Smooth muscle cell (in vitro differentiated cells): ENCODE data around the gene COG5. TPM values are rescaled to one million over a fixed set of nuclear protein-coding genes. Genes with fewer than 3 reads are reported as not detected.
A peak's percentile ranks its signal among the peaks of the same experiment; 100 is the strongest.

Experiments
- DNase-seq: peaks from one replicate; lab custom pipeline; 2025; ENCODE audit not compliant: unreplicated experiment; lab: John Stamatoyannopoulos, UW
- H2AFZ ChIP-seq: fragments of 200-600 bp; sonication (generic); 2 replicates; pipeline ENCODE4 v1.6.0; 2016; ENCODE audit warnings: antibody characterized with exemption, low read depth, mild to moderate bottlenecking
- H3F3A ChIP-seq: fragments of 200-600 bp; sonication (generic); 2 replicates; pipeline ENCODE4 v1.6.0; 2017; ENCODE audit warnings: antibody characterized with exemption, low read depth
- H3K27ac ChIP-seq: fragments of 200-600 bp; sonication (generic); 2 replicates; pipeline ENCODE4 v1.5.1; 2016; ENCODE audit warnings: low read depth, mild to moderate bottlenecking
- H3K27me3 ChIP-seq: fragments of 200-600 bp; sonication (generic); 2 replicates; pipeline ENCODE4 v1.6.1; 2016; ENCODE audit warnings: low read depth, mild to moderate bottlenecking
- H3K36me3 ChIP-seq: fragments of 200-600 bp; sonication (generic); 2 replicates; pipeline ENCODE4 v1.5.1; 2016; ENCODE audit warnings: low read depth
- H3K4me1 ChIP-seq: fragments of 200-600 bp; sonication (generic); 2 replicates; pipeline ENCODE4 v1.5.1; 2016; ENCODE audit warnings: low read depth
- H3K4me2 ChIP-seq: fragments of 200-600 bp; sonication (generic); 2 replicates; pipeline ENCODE4 v1.6.0; 2016; ENCODE audit warnings: mild to moderate bottlenecking
- H3K4me3 ChIP-seq: fragments of 200-600 bp; sonication (generic); 2 replicates; pipeline ENCODE4 v1.5.1; 2016; ENCODE audit warnings: mild to moderate bottlenecking
- H3K79me2 ChIP-seq: fragments of 200-600 bp; sonication (generic); 2 replicates; pipeline ENCODE4 v1.6.0; 2016; ENCODE audit warnings: low read depth, mild to moderate bottlenecking
- H3K9ac ChIP-seq: fragments of 200-600 bp; sonication (generic); 2 replicates; pipeline ENCODE4 v1.6.0; 2016; ENCODE audit warnings: low read depth
- H3K9me3 ChIP-seq: fragments of 200-600 bp; sonication (generic); replicated peaks from 2 replicates; pipeline ENCODE4 v1.5.1; 2016; ENCODE audit warnings: low read depth
- H4K20me1 ChIP-seq: fragments of 200-600 bp; sonication (generic); 2 replicates; pipeline ENCODE4 v1.6.0; 2016; ENCODE audit warnings: low read depth
- CTCF ChIP-seq: fragments of 200-600 bp; sonication (generic); IDR thresholded peaks from 2 replicates; pipeline ENCODE4 v1.5.1; 2017; ENCODE audit warnings: borderline replicate concordance, mild to moderate bottlenecking, antibody characterized with exemption; ENCODE audit not compliant: insufficient read depth, poor library complexity, severe bottlenecking
- WGBS: methylation state at CpG from one replicate; pipeline ENCODE4 v1.1.7; 2016; ENCODE audit warnings: low lambda C conversion rate; 5-methylcytosine and 5-hydroxymethylcytosine counted together
- polyA plus RNA-seq: library from polyadenylated mRNA; unstranded; fragments of >200 nt; fragmentation: Nextera tagmentation; extraction: Ambion mirVana; gene quantifications from 2 replicates; pipeline ENCODE4 v1.2.1, GENCODE V29; 2016
- total RNA-seq: library from RNA; depleted of rRNA; stranded (reverse); fragments of >200 nt; gene quantifications from 2 replicates; pipeline ENCODE4 v1.2.3, GENCODE V29; 2014

The COG5 gene
- total and polyA plus RNA-seq, 2 experiments from 2014 or later, result 24.3 to 44.3 TPM

DNA sequence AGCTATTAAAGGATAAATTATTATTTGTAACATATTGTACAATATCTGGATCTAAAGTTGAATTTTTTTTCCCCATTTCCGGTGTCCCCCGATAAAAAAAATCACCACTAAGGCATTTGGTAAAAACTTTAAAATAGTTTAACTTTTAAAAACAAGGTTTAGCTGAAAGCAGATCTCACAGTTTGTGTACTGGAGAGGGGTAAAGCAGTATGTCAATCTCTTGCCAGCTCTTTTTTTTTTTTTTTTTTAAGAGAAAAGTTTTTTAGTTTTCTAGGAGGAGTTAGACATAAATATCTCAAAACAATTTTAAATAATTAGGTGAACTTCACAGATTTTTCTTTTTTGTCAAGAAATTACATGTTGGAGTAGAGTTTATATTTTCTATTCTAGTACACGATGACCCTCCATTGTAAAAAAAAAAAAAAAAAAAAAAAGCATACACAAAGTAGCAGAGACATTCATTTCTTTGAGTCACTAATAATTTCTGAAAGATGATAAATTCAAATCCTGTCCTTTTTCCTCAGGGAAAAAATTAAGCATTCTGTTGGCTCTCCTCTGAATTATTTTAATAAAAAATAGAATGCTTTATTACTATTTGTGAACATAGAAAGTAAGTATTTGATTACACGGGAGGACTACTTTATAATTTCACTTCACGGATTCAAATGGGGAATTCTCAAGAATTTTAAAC is 396.8 kb downstream of the COG5 start:
- peak overlapping the region; percentile 95 for H3K4me2 ChIP-seq
- H3K79me2 ChIP-seq, result peaks cover 20% of the 10 kb centered on the region
- peaks cover 20% of the 10 kb centered on the region for H3K4me1 ChIP-seq
- H3K4me3 ChIP-seq, result peak overlapping the region; percentile 65
- WGBS, result 67% methylated on average over 5 of the region's 5 CpGs
- peak overlapping the region; percentile 99 for H3K9ac ChIP-seq
- H3K27ac ChIP-seq, result peak overlapping the region; percentile 100
- H3K9me3 ChIP-seq, result no peaks in the 10 kb centered on the region
- H3F3A ChIP-seq, result peaks cover 16% of the 10 kb centered on the region
- no peaks in the 10 kb centered on the region for H3K27me3 ChIP-seq
- no peak for DNase-seq
- no peaks in the 10 kb centered on the region for H3K36me3 ChIP-seq
- no peak for TF ChIP-seq CTCF
- peak overlapping the region; percentile 99 for H2AFZ ChIP-seq
- H4K20me1 ChIP-seq, result peaks cover 20% of the 10 kb centered on the region

DNA sequence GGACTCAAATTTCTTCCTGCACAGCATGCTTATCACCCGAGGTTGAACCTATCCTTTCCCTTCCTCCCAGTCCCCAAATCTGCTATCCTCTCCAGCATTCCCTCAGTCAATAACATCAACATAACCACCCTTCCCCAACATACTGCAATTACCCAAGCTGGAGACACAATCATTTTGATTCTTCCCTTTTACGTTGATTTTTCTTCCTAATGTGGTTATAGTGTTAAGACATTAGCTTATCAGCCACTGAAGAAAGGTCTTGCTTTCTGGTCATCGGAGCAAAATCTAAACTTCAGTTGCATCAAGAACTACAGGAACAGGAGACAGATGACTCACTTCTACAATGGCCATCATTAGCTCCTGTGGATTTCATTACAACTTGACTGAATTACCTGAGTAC is 398.4 kb downstream of the COG5 start:
- Histone ChIP-seq H3K27ac (no peak overlapping the region), H3K4me2 (no peak overlapping the region), H3K79me2 (peaks cover 6% of the 10 kb centered on the region), H3K4me3 (no peak overlapping the region), H2AFZ (no peak overlapping the region), H3K27me3 (no peaks in the 10 kb centered on the region), H3K36me3 (no peaks in the 10 kb centered on the region), H3F3A (peaks cover 13% of the 10 kb centered on the region), H3K4me1 (peaks cover 17% of the 10 kb centered on the region), H3K9me3 (no peaks in the 10 kb centered on the region), H4K20me1 (peaks cover 6% of the 10 kb centered on the region), H3K9ac (no peak overlapping the region)
- 67% methylated on average over 3 of the region's 3 CpGs for WGBS
- TF ChIP-seq CTCF, result no peak
- no peak for DNase-seq

DNA sequence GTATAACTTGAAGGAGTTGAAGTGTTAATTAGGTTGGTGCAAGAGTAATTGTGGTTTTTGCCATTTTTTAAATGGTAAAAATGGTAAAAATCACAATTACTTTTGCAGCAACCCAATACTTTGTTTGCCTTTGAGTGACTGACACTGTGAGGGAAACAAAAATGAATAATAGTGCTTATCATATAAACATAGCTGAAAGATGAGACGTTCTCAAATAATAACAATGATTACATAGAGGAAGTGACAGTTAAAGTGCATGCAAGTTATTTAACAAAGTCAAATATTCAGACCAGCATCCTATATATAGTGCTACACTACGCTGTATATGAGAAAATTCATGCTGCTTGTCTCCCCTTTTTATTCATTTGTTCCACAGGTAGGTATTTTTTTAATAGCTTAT is 399.6 kb downstream of the COG5 start:
- Histone ChIP-seq H3K27ac (no peak overlapping the region), H4K20me1 (no peaks in the 10 kb centered on the region), H3K9ac (no peak overlapping the region), H3K4me3 (no peak overlapping the region), H3K4me1 (peaks cover 13% of the 10 kb centered on the region), H3K27me3 (no peaks in the 10 kb centered on the region), H2AFZ (no peak overlapping the region), H3K4me2 (no peak overlapping the region), H3K36me3 (no peaks in the 10 kb centered on the region), H3K9me3 (no peaks in the 10 kb centered on the region), H3F3A (peaks cover 7% of the 10 kb centered on the region), H3K79me2 (no peaks in the 10 kb centered on the region)
- 75% methylated on average over 2 of the region's 2 CpGs for WGBS
- DNase-seq, result no peak
- TF ChIP-seq CTCF, result no peak

DNA sequence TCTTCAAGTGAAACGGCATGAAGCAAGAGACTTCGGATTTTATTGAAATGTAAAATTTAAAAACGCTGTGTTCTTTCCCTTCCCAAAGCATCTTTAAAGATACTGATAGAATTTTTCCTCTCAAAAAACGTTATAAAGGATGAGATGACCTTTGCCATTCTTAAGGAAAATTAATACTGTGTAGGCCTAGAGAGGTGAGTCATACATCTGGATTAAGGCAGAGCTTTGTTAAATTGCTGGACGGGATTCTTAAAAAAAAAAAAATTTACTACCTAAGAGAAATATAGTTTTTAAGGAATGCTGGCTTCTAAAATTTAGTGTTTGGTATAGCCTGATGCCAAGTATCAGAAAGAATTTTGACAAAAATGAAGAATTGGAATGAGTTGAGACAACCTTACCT is 401.2 kb downstream of the COG5 start:
- Histone ChIP-seq H3F3A (peaks cover 5% of the 10 kb centered on the region), H4K20me1 (no peaks in the 10 kb centered on the region), H3K4me2 (no peak overlapping the region), H3K4me3 (no peak overlapping the region), H3K9ac (no peak overlapping the region), H3K36me3 (no peaks in the 10 kb centered on the region), H3K9me3 (no peaks in the 10 kb centered on the region), H3K4me1 (peaks cover 13% of the 10 kb centered on the region), H3K79me2 (no peaks in the 10 kb centered on the region), H3K27me3 (no peaks in the 10 kb centered on the region), H2AFZ (no peak overlapping the region), H3K27ac (no peak overlapping the region)
- WGBS, result 64% methylated on average over 5 of the region's 5 CpGs
- no peak for TF ChIP-seq CTCF
- no peak for DNase-seq
